Choroid plexus epithelial cell (primary cell): ENCODE measurements around the gene B4GALNT4.
A peak's percentile ranks its signal among the peaks of the same experiment; 100 is the strongest.

ENCODE experiments used
- DNase-seq: peaks from one replicate; pipeline ENCODE4 v3.0.0-alpha.2; 2010; ENCODE audit warnings: low read depth
- H3K4me3 ChIP-seq: 2 replicates; pipeline ENCODE4 v1.5.1; 2011; ENCODE audit warnings: low read depth, mild to moderate bottlenecking, control low read depth, low read length, moderate library complexity
- TF ChIP-seq, protein P1 (sequence below): conservative IDR thresholded peaks from 2 replicates; pipeline ENCODE4 v1.5.1; 2011; ENCODE audit warnings: low read depth, mild to moderate bottlenecking, control low read depth, inconsistent platforms, low read length, moderate library complexity

Gene B4GALNT4

DNA sequence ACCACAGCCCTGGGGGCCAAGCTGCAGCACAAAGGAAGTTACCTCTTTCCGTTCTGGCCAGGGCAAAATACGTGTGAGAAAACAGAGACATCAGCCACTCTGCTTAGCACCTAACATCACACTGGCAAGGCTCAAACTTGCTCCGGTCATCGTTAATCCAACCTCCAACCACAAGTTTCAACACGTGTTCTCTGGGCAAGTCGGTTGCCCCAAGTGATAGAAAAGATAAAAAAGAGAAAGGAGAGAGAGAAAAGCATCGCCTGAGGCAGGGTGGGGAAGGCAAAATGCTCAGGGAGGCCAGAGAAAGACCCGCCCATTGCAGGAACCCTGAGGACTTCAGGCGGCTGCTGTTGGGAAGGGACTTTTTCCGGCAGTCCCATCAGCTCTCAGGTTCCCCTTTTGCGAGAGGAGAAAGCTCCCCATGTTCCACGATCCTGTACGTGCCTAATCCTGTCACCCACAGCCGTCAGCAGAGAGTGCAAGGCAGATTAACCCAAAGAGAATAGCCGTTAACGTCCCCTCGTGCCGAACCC is 18.5 kb upstream of the B4GALNT4 start:
- DNase-seq, result no peak
- TF ChIP-seq, protein P1, sequence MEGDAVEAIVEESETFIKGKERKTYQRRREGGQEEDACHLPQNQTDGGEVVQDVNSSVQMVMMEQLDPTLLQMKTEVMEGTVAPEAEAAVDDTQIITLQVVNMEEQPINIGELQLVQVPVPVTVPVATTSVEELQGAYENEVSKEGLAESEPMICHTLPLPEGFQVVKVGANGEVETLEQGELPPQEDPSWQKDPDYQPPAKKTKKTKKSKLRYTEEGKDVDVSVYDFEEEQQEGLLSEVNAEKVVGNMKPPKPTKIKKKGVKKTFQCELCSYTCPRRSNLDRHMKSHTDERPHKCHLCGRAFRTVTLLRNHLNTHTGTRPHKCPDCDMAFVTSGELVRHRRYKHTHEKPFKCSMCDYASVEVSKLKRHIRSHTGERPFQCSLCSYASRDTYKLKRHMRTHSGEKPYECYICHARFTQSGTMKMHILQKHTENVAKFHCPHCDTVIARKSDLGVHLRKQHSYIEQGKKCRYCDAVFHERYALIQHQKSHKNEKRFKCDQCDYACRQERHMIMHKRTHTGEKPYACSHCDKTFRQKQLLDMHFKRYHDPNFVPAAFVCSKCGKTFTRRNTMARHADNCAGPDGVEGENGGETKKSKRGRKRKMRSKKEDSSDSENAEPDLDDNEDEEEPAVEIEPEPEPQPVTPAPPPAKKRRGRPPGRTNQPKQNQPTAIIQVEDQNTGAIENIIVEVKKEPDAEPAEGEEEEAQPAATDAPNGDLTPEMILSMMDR, result no peak
- no peak overlapping the region for H3K4me3 ChIP-seq

DNA sequence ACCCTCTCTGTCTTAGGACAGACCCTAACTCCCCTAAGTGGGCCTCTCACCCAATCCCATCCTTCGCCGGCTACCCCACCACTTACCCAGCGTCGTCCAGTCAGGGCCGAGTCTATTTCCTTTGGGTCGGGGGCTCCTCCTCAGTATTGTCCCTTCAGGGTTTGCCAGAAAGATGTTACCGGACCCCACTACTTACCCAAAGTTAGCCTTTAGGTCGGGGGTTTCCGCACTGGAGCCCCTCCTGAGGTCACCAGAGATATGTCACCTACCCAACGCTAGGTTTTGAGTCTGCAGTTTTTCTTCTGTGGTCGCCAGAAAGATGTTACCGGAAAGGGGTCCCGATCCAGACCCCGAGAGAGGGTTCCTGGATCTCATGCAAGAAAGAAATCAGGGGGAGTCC is 17.9 kb upstream of the B4GALNT4 start:
- DNase-seq, result no peak
- TF ChIP-seq, protein P1, result no peak
- H3K4me3 ChIP-seq, result no peak overlapping the region

DNA sequence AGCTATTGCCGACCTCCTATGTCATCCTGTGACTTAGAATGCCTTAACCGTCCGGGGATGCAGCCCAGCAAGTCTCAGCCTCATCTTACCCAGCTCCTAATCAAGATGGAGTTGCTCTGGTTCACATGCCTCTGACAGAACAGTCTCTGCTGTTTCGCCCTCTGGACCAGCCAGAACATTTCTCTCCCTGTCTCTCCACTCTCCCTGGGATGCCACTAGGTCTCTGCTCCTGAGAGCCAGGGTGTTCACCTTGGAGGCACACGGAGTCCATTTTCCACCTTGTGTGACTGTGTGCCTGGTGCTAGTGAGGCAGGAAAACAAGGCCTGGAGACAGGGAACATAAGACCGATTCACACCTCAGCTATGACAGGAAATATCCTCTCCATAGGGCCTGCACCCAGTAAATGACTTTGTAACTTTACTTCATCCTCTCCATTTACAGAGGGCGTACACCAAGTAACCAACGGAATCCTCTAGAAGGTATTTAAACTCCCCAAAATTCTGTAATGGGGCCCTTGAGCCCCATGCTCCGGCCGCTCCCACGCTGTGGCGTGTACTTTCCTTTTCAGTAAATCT is 16.8 kb upstream of the B4GALNT4 start:
- TF ChIP-seq, protein P1, result no peak
- no peak for DNase-seq
- no peak overlapping the region for H3K4me3 ChIP-seq

DNA sequence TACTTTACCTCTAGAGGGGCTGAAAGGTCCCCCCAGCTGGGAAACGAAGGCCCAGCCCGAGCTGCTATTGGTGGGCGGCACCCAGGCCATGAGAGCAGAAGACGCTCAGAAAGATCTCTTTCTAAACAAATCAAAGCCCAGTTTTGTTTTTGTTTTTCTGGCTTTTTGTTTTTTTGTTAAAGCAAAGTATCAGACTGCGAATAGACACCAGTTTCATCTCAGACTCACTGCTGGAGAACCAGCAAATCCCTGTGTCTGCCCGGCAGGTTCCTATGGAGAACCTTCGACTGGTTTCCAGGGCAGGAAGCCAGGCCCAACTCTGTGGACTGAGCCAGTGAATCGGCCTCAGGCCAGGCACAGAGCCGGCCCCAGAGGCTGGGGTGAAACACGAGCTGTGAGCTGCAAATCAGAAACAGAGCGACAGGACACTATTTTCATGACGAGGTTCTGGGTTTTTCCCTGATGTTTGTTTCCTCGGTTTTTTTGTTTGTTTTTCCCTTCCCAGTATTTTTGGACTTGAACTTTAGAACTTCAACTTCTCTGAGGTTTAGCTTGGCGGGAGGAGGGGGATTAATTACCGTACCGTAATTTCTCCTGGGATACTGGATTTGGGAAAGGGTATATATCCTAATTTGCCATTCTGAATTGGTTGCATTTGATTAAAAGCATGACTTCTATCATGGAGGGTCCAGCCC is 16.0 kb upstream of the B4GALNT4 start:
- no peak overlapping the region for H3K4me3 ChIP-seq
- DNase-seq, result peak; percentile 91
- TF ChIP-seq, protein P1, result no peak

DNA sequence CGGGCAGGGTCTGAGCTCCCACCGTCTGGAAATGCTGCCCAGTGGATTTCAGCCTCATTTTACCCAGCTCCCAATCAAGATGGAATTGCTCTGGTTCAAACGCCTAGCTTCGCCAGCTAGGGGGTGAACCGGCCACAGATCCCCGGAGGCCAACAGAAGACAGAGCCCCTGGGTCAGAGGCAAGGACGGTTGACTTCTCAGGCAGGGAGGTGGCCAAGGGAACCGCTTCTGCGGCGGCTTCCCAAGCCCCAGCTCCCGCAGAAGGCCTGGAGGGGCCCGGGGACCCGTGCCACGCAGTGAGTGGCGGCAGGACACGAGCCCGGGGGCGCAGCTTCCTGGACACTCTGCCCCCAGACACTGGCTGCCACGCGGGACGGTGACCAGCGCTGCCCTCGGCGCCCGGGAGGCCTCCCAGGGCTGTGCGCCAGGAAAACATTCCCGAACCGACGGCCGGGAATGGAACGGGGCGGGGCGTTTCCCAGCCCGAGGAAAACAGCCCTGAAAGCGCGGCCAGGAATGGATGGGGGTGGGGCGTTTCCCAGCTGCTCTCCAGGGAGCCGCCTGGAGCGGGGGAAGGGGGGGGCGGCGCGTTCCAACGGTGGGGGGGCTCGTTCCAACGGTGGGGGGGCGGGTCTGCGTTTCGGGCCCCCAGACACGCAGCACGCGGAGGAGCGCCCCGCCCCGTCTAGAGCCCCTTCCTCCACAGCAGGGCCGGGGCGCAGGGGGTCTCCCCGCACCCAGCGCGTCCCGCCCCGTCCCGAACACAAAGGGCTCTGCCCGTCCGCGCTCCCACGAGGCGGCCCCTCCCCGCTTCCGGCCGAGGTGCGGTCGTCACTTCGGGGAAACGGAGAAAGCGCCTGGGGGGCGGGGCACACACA is 13.5 kb upstream of the B4GALNT4 start:
- DNase-seq, result peak; percentile 98
- TF ChIP-seq, protein P1, result no peak
- peak overlapping the region; percentile 43 for H3K4me3 ChIP-seq

DNA sequence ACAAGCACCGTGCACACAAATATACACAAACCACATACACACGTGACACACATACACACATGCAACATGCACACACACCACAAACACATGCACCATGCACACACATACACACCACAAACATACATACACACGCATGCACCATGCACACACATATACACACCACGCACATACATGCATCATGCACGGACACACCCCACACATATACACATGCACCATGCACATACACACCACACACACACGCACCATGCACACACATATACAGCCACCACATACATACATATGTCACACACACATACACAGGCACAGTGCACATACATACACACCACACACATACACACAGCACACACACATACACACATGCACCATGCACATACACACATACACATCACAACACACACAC is 12.7 kb upstream of the B4GALNT4 start:
- TF ChIP-seq, protein P1, result no peak
- H3K4me3 ChIP-seq, result no peak overlapping the region

More for the DNA sequence above, 12.7 kb upstream of the B4GALNT4 start:
- no peak for DNase-seq
